Adipose tissue (tissue), 3 donors: ENCODE measurements around the gene ZNF488. TPM values are rescaled to one million over a fixed set of nuclear protein-coding genes. Genes with fewer than 3 reads are reported as not detected.

Experiments
- H3K27ac ChIP-seq: one replicate; pipeline ENCODE4 v1.5.1; 2013; ENCODE audit warnings: low read depth, low read length
- WGBS, 3 donors: extraction: QIAGEN DNeasy Blood & Tissue Kit; methylation state at CpG; one replicate each; pipeline ENCODE4 v1.1.7; 2013; 5-methylcytosine and 5-hydroxymethylcytosine counted together
- polyA plus RNA-seq, 3 donors: library from polyadenylated mRNA; stranded (reverse); fragments of 200-250 nt; gene quantifications; one replicate each; pipeline ENCODE4 v1.2.3, GENCODE V29; 2013
- donor health status: healthy with polysubstance abuse.
- donor health status: Bipolar disorder and iron deficiency.
- donor health status: healthy.

Gene ZNF488
- polyA plus RNA-seq, 3 donors = 0.06 TPM; not detected in 1

DNA sequence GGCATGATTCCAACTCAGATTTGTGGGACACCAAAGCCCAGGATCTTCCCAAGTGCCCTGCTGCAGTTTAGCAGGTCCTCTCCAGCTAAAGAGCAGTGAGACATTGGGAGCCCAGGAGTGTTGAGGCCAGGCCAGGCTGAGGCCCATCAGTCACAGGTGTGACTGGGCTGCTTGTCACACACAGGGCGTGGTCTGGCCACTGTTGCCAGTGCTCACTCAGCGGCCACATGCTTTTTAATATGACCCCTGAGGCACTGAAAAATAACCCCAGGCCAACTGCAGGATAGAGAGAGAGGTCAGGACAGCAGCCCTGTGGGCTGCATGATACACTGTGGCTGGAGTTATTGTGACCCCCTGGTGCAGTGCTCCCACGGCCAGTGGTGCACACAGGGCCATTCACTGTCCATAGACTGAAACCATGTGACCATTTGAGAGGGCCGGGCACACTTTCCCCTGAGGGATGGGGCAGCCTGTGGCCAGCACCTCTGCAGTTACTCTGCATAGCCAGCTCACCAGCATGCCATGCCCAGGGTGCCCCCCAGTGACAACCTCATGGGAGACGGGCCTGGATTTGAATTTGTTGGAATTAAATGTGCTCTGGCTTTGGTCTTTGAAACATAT is 57.7 kb downstream of the ZNF488 start:
- no peak overlapping the region for H3K27ac ChIP-seq
- 65 to 82% (median 79%) methylated on average over 5 of the region's 5 CpGs for WGBS, 3 donors

DNA sequence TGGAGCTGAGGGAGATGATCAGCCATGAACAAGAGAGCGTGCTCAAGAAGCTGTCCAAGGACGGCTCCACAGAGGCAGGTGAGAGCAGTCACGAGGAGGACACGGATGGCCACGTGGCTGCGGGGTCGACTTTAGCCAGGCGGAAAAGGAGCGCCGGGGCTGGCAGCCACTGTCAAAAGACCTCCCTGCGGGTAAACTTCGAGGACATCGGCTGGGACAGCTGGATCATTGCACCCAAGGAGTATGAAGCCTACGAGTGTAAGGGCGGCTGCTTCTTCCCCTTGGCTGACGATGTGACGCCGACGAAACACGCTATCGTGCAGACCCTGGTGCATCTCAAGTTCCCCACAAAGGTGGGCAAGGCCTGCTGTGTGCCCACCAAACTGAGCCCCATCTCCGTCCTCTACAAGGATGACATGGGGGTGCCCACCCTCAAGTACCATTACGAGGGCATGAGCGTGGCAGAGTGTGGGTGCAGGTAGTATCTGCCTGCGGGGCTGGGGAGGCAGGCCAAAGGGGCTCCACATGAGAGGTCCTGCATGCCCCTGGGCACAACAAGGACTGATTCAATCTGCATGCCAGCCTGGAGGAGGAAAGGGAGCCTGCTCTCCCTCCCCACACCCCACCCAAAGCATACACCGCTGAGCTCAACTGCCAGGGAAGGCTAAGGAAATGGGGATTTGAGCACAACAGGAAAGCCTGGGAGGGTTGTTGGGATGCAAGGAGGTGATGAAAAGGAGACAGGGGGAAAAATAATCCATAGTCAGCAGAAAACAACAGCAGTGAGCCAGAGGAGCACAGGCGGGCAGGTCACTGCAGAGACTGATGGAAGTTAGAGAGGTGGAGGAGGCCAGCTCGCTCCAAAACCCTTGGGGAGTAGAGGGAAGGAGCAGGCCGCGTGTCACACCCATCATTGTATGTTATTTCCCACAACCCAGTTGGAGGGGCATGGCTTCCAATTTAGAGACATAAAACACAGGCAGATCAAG is 58.5 kb downstream of the ZNF488 start:
- WGBS, 3 donors = 92 to 93% (median 93%) methylated on average over 30 of the region's 30 CpGs
- no peak overlapping the region for H3K27ac ChIP-seq

DNA sequence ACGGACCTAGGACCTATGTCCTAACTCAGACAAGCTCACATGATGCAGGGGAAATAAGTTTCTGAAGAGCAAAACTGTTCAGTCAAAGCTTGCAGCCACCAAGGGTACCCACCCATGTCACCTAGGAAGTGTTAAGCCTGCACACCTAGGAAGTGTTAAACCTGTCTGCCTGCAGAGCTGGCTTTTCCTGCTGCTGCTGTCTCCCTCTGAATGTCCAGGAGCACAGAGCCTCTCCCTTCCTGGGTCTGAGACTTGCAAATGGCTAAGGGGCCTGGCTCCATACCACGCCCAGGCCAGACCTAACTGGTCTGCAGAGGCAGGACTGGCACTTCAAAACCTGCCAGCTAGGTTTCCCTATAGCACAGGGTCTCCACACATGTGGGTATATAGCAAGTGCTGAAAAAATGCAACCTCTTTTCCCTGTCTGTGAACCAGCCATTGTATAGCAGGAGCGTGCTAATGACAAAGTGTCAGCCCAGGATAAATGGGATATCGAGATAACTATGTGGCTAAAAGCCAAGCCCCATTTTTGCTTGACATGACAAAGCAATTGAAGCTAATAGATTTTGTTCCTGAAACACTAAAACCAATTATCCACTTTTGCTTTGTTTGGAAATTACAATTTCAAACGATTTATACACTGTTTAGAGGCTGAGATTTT is 60.3 kb downstream of the ZNF488 start:
- H3K27ac ChIP-seq = no peak overlapping the region
- 48 to 65% (median 63%) methylated on average over 5 of the region's 5 CpGs for WGBS, 3 donors

DNA sequence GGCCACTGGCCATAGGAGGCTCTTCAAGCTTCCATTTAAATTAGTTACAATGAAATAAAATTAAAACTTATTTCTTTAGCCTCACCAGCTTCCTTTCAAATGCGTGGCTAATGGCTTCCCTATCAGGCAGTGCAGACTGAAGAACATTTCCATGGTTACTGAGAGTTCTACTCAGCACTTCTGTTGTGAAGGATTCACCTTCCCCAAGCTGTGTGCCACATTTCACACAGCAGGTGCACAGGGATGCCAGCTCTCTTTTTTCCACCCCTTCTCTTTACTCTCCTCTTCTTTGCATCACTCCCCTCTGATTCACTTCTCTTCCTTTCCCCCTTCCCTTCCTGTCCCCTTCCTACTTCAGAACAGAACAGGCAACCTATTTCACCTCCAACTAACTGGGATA is 61.0 kb downstream of the ZNF488 start:
- H3K27ac ChIP-seq = no peak overlapping the region
- WGBS, 3 donors = 59 to 70% (median 65%) methylated on average over 1 of the region's 1 CpG

- H3K27ac ChIP-seq = no peak within 1 kb of the TSS
- WGBS, 3 donors = 78 to 85% (median 84%) methylated on average over 35 of the region's 35 CpGs
These were observed 61.6 kb downstream of the ZNF488 start, which contains the start of gene GDF2 for GRCh38 chr10:47322300-47323061. Gene GDF2 (plus strand): TSS chr10:47322454. CDS start chr10:47322669, 215 bp downstream.

DNA sequence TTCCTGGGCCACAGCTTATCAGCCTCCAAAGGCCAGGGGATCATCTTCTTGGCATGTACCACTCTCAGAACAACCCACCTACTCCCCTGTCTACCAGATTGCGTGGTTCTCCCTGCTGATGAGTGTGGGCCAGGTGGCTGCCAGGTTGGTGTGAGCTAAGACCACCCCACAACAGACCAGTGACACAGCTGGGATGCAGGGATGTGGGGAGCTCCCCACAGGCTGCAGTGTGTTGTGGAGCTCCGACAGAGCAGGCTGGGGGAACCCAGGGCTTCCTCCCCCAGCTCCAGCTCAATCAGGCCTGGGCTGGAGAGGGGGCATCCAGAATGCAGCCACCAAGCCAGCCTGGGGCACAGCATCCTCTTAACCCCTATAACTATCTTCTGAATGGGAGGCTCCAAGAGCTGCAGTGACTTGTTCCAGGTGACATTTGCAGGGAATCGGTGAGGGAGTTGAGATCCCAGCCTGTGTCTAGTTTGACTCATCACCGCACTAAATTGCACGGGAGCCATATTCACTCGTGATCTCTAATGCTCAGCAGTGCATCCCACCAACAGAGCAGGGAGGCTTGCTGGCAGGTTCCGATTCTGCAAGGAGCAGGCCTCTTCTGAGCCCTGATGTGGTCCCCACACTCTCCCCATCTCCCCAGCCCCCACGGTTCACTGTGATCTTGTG is 62.4 kb downstream of the ZNF488 start:
- no peak overlapping the region for H3K27ac ChIP-seq
- WGBS, 3 donors = 72 to 84% (median 84%) methylated on average over 8 of the region's 8 CpGs

DNA sequence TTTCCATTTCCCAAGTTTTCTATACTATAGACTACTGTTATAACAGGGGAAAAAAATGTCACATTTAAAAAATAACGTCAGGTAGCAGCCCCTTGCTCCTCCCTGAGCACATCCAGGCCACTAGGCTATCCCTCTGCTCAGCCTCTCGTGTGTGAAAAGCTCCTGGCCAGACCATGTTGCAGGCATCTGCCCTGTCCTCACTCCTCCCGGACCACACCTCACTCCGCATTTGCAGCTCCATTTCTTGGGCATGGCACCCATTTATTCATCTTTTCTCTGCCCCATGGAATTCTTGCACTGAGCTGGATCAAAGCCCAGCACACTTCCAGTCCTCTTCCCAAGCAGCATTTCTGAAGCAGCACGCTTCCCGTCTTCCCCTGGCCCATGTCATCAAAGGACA is 63.3 kb downstream of the ZNF488 start:
- WGBS, 3 donors = 73 to 83% (median 75%) methylated on average over 6 of the region's 6 CpGs
- H3K27ac ChIP-seq = no peak overlapping the region

DNA sequence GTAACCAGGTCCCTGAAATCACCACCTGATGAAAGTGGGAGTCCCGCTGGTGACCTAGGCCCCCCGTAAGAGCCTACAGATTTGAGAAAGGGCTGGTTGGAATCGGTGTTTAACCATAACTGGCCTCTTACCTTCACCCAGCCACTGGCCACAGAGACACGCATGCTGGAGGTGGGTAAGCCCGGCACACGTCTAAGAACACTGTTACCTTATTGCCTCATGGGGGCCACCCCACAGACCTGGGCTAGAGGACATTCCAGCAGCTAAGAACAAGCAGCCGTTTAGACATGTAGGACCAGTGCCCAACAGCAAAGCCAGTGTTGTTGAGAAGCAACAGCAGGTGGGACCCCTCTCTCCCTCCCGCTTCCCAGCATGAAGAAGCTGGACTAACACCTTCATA is 64.3 kb downstream of the ZNF488 start:
- WGBS, 3 donors = 87 to 91% (median 88%) methylated on average over 8 of the region's 8 CpGs

GRCh38 chr10:47318706-47319105 is 65.4 kb downstream of the ZNF488 start:
- H3K27ac ChIP-seq = no peak overlapping the region
- 56 to 86% (median 85%) methylated on average over 9 of the region's 9 CpGs for WGBS, 3 donors

More for the DNA sequence above, 64.3 kb downstream of the ZNF488 start:
- H3K27ac ChIP-seq = no peak overlapping the region

GRCh38 chr10:47317251-47317650 is 66.8 kb downstream of the ZNF488 start:
- 79 to 89% (median 88%) methylated on average over 4 of the region's 4 CpGs for WGBS, 3 donors
- no peak overlapping the region for H3K27ac ChIP-seq

GRCh38 chr10:47316131-47316530 is 68.0 kb downstream of the ZNF488 start:
- WGBS, 3 donors = 76 to 94% (median 87%) methylated on average over 5 of the region's 5 CpGs

More at GRCh38 chr10:47316131-47316530, 68.0 kb downstream of the ZNF488 start:
- no peak overlapping the region for H3K27ac ChIP-seq

Other genes with a start within 250 kb of the ZNF488 start
- gene GDF10, start 84.1 kb downstream of the ZNF488 start, polyA plus RNA-seq = 1 to 10 TPM in 1 of 3 donors, under 1 TPM in 2; 0.33 to 7.0 (median 0.34) TPM
- gene GDF2, start 61.8 kb downstream of the ZNF488 start, polyA plus RNA-seq = not detected
- gene RBP3, start 35.9 kb downstream of the ZNF488 start, polyA plus RNA-seq = not detected
- gene ANXA8, start 99.8 kb upstream of the ZNF488 start, polyA plus RNA-seq = 10 to 100 TPM in 2 of 3 donors, under 1 TPM in 1; 0.20 to 12.7 (median 11.1) TPM
- gene FAM25G, start 107.4 kb upstream of the ZNF488 start, polyA plus RNA-seq = not detected
- 1 to 10 TPM; 3.4 to 6.1 (median 5.5) TPM for gene AGAP9, start 139.3 kb upstream of the ZNF488 start, polyA plus RNA-seq